HG03432 (cell line): Measurements from ENCODE around the gene BARX2.
A peak's percentile ranks its signal among the peaks of the same experiment; 100 is the strongest.
"Not testable (repeated sequence)": the region's sequence is repeated elsewhere in the genome, so short reads cannot be mapped to it uniquely, and the experiment has no call there.

Experiments
- ATAC-seq: cut with Tn5 transposase; IDR thresholded peaks from one replicate; pipeline ENCODE4 v1.9.1; 2021; ENCODE audit warnings: mild to moderate bottlenecking, moderate library complexity; ENCODE audit not compliant: unreplicated experiment

BARX2 gene

DNA sequence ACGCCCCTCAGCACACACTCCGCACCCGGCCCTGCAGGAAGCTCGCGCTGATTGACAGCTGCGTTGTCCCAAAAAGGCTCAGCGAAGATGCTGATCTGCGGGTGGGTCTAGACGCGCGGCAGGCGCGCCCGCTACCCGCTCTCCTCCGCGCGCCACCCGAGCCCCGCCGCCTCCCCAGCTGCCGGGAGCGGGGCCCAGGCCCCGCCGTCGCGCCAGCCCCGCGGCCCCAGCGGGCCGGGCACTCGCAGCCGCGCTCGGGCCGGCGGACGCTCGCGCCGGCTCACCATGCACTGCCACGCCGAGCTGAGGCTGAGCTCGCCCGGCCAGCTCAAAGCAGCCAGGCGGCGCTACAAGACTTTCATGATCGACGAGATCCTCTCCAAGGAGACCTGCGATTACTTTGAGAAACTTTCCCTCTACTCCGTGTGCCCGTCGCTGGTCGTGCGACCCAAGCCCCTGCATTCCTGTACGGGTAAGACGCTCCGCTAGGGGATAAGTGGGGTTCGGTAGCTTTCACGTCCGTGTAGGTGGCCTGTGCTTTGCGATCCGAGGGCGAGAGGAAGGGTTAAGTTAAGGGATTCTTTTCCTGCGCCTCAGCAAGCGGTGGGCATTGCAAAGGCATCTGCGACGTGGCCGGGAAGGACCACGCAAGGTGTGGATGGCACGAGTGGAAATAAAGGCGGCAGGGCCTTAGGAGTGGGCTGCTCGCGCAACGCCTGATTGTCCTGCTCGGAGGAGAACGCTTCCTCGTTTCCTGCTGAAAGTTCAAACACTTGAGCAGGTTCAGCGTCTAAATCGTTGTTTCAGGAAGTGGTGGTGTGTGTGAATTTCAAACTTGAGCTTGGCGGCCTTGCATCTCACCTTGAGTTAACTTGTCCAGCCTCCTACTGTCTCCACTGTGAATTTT, at the start of gene BARX2:
TSS of gene BARX2 (plus strand) at position 98 of the 907 bp plus-strand sequence. CDS start at position 286, 188 bp downstream.
- peak; percentile 55 for ATAC-seq

- no peak for ATAC-seq
These were observed 48.7 kb upstream of the BARX2 start for GRCh38 chr11:129326921-129327320.

DNA sequence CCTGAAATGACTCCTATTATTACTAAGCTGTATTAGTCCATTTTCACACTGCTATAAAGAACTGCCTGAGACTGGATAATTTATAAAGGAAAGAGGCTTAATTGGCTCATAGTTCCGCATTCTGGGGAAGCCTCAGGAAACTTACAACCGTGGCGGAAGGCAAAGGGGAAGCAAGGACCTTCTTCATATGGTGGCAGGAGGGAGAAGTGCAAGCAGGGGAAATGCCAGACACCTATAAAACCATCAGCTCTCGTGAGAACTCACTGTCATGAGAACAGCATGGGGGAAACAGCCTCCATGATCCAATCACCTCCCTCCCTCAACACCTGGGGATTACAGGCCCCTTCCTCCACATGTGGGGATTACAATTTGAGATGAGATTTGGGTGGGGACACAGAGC, 47.9 kb upstream of the BARX2 start:
- ATAC-seq: not testable (repeated sequence)

DNA sequence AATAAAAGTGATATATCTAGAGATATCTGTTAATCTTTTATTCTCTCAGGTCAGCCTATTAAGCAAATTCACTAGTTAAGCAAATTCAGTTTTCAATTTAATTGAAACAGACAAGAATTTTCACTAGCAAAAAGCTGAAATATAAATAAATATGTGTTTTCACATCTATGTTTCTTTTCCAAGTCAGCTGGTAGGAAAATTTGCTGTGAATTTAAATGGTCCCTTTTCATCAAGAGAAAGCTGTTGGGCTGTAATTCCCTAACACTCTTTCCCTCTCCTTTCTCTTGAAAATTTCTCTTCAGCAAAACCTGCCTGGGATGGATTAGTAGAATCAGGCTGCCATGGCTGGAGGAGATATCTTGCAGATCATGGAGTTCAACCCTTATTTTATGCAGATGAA, 46.9 kb upstream of the BARX2 start:
- ATAC-seq: no peak

DNA sequence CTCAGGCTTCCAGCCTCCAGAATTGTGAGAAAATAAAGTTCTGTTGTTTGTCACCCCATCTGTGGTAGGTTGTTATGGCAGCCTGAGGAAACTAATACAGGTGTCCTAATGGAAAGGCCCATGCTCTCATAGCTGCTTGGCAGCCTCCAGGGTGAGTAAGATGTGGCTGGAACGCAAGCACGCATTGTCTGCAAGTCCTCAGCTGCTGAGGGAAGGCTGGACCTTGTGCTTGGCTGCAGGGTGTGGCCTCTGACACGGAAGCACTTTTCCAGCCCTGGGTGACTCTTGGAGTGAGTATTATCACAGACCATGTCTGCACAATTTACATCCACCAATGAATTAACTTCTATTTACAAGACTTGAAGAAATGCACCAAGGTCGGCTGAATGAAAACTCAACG, 44.4 kb upstream of the BARX2 start:
- ATAC-seq: no peak

GRCh38 chr11:129331871-129332274, 43.8 kb upstream of the BARX2 start:
- peak; percentile 88 for ATAC-seq

- ATAC-seq: no peak
These were observed 41.8 kb upstream of the BARX2 start for GRCh38 chr11:129333873-129334272.

GRCh38 chr11:129344301-129344940, 31.2 kb upstream of the BARX2 start:
- ATAC-seq: not testable (repeated sequence)

GRCh38 chr11:129346916-129347315, 28.7 kb upstream of the BARX2 start:
- ATAC-seq: no peak

- no peak for ATAC-seq
These were observed 26.8 kb upstream of the BARX2 start for GRCh38 chr11:129348813-129349212.

DNA sequence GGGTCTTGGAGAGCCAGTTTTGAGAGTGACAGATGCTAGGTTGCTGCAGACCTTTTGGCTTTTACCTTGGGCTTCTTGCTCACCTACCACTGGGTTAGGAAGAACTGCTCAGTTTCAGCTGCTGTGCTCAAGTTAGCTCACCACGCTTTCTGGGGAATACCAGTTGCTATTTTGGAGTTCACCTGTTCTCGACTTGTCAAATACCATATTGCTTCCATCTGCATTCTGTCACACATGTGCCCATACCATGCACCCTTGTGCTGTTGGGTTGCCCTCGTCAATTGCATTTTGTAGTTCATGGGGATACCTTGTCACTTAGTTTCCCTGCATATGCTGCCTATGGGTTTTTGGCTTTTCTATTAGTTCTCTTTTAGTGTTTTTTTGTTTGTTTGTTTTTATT, 23.0 kb upstream of the BARX2 start:
- ATAC-seq: no peak

DNA sequence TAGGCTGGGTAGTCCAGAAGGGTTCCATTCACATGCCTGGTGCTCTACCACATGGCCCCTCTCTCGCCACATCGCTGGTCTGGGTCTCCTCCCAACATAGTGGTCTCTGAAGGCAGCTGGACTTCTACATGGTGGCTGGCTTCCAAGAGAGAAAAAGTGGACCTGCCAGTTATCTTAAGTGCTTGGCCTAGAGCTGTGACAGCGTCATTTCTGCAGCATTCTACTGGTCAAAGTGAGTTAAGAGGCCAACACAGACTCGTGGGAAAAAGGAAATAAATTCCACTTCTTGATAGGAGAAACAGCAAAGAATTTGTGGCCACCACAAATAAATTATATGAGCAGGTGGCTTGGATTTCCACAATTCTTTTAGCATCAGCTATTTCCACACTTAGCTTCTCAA, 21.0 kb upstream of the BARX2 start:
- no peak for ATAC-seq

DNA sequence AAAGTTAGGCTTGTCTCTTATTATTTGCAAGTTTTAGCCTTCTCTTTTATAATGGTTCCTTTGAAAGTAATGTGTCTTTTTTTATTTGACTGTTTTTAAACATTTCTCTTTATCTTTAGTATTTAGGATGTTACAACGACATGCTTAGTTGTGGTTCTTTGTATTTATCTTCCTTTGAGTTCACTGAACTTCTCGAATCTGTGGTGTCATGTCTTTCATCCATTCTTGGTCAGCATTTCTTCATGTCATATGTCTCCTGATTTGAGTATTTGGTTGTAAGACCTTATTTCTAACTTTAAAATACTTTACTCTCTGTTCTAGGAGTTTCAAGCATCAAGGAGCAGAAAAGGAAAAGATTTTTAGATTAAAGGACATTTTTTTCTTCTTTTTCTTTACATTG, 15.9 kb upstream of the BARX2 start:
- no peak for ATAC-seq

DNA sequence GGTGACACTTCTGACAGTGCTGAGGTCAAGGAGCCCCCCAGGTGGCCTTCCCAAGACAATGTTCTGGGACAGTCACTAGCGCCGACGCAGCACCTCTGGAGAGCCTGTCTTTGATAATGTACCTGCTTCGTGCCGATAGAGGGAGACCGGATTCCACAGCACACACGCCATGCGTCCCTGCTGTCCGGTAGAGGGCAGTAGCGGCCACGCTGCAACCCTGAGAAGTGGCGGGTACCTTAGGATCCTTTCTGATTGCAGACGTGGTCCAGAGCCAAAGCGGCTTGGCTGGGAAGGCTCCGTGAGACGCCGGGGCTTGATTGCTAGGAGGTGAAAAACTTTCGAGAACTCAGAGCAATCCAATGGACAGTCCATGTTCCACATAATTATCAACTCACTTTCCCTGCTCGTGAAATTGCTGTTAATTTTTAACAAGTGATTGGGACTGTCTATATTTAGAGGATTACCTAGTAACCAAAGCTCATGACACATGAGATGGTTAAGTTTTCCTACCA, 11.4 kb upstream of the BARX2 start:
- peak; percentile 100 for ATAC-seq

DNA sequence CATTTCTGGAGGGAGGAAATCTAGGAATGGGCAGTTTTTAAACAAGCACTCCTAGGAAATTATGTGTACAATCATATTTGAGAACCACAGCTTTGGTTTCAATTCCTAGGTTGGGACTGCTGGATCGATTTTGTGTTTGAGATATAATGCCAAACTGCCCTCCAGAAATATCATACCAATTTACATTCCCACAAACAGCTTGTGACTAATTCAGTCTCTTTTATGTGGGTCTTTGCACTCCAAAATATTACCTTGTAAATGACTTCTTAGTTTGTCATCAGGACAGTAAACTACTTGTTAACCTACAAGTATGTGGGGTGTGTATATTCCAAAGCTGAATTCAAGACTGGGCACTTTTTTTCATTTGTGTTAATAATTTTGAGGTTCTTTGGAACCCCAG, 9.8 kb upstream of the BARX2 start:
- no peak for ATAC-seq

GRCh38 chr11:129366737-129367597, 8.7 kb upstream of the BARX2 start:
- no peak for ATAC-seq

GRCh38 chr11:129368889-129369672, 6.6 kb upstream of the BARX2 start:
- no peak for ATAC-seq

DNA sequence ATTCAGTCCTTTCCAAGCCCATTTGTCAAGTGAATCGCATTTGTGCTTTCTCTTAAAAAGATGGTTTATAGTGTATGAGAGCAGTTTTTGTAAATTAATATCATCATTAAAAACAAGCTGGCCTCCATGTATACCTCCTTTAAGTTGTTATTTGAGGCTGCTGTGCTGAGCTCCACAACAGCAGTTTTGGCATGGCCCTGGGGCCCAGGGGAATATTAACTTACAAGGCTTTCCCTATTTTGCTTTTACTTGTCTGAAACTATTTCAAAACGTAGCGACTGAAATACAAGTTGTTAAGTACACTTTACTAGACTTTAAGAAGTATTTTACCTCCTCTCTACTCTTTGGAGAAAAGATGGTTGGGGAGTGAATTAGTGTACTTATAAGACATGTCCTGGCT, 4.9 kb upstream of the BARX2 start:
- no peak for ATAC-seq

- no peak for ATAC-seq
These were observed 2.8 kb upstream of the BARX2 start for GRCh38 chr11:129372609-129373488.
